ENCODE measurements around the gene ELAC2. TPM values are rescaled to one million over a fixed set of nuclear protein-coding genes. Genes with fewer than 3 reads are reported as not detected.

The ELAC2 gene
- total and polyA plus RNA-seq, 2 donors (not counting 1 experiment from before 2014, with no cell fraction given) = 36.9 to 47.2 TPM

DNA sequence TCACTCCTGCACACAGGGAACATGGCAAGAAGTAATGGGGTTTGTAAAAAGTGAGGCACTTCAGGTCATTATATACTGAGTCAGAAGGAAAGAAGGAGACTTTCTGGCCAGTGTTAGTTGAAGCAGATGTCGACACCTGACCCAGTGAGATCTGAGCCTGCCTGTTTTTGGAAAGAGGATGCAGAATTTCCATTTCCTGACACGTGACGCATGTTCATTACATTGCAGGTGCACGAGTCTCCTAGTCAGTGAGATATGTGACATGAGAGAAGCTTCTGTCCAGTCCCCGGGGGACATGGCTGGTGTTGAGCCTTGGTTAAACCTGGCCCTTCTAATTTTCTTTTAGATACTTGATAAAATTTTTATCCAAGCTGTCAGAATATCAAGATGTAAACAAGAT, 62.3 kb downstream of the ELAC2 start:
- H3K9me3 ChIP-seq (ENCODE audit: control insufficient read depth, insufficient read depth, low read depth, low read length) = no peaks in the 10 kb centered on the region
- H3K9ac ChIP-seq (ENCODE audit: insufficient read depth, low read length) = no peak overlapping the region
- DNase-seq (ENCODE audit: low read depth in 2 of 2) = no peak
- H3K4me1 ChIP-seq (ENCODE audit: control insufficient read depth, extremely low read depth, insufficient read depth, low read length) = no peaks in the 10 kb centered on the region
- no peak overlapping the region for H3K4me3 ChIP-seq (replicated peaks in 1 of 4; ENCODE audit: control extremely low read depth in 1 of 4, insufficient read depth in 1 of 4, low read depth in 3 of 4, low read length in 4 of 4)
- no peak overlapping the region for H3K4me2 ChIP-seq (ENCODE audit: extremely low read depth, insufficient read depth, low read length)
- no peak overlapping the region for H3K27ac ChIP-seq (ENCODE audit: insufficient read depth, low read length)
- H2AFZ ChIP-seq (ENCODE audit: low read length) = no peak overlapping the region
- H4K20me1 ChIP-seq (ENCODE audit: control insufficient read depth, extremely low read depth, insufficient read depth, low read length) = no peaks in the 10 kb centered on the region
- no peaks in the 10 kb centered on the region for H3K36me3 ChIP-seq (ENCODE audit: control insufficient read depth, insufficient read depth, low read length)
- no peaks in the 10 kb centered on the region for H3K27me3 ChIP-seq (ENCODE audit: control insufficient read depth, insufficient read depth, low read length)
- TF ChIP-seq, protein P1, sequence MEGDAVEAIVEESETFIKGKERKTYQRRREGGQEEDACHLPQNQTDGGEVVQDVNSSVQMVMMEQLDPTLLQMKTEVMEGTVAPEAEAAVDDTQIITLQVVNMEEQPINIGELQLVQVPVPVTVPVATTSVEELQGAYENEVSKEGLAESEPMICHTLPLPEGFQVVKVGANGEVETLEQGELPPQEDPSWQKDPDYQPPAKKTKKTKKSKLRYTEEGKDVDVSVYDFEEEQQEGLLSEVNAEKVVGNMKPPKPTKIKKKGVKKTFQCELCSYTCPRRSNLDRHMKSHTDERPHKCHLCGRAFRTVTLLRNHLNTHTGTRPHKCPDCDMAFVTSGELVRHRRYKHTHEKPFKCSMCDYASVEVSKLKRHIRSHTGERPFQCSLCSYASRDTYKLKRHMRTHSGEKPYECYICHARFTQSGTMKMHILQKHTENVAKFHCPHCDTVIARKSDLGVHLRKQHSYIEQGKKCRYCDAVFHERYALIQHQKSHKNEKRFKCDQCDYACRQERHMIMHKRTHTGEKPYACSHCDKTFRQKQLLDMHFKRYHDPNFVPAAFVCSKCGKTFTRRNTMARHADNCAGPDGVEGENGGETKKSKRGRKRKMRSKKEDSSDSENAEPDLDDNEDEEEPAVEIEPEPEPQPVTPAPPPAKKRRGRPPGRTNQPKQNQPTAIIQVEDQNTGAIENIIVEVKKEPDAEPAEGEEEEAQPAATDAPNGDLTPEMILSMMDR (conservative IDR thresholded peaks at IDR 0.05 in 1 of 2, IDR thresholded peaks at IDR 0.05 in 1 of 2; ENCODE audit: low read depth in 1 of 2, low read length in 2 of 2) = no peak
- no peak for TF ChIP-seq EZH2 (IDR thresholded peaks at IDR 0.05; ENCODE audit: low read length, missing control alignments)
- no peaks in the 10 kb centered on the region for H3K79me2 ChIP-seq (ENCODE audit: control insufficient read depth, insufficient read depth, low read length)

DNA sequence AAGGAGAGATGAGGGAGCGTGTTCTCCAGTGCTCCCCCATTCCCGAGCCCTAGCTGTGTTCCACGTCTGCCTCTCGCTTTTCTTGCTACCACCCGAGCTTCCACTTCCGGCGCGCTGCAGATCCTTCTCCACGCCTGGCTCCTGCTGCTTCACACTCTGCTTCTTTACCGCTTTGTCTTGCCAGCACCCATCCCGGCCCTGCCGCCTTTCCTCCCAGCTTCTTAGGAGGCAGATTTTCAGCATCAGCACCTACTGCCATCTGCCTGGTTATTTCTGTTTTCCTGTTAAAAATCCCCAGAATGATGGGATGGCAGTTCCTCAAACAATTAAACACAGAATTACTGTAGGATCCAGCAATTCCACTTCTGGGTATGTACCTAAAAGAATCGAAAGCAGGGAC, 64.7 kb downstream of the ELAC2 start:
- Histone ChIP-seq H3K4me1 (ENCODE audit: control insufficient read depth, extremely low read depth, insufficient read depth, low read length) (no peaks in the 10 kb centered on the region), H4K20me1 (ENCODE audit: control insufficient read depth, extremely low read depth, insufficient read depth, low read length) (no peaks in the 10 kb centered on the region), H3K4me2 (ENCODE audit: extremely low read depth, insufficient read depth, low read length) (no peak overlapping the region), H2AFZ (ENCODE audit: low read length) (no peak overlapping the region), H3K9ac (ENCODE audit: insufficient read depth, low read length) (no peak overlapping the region), H3K9me3 (ENCODE audit: control insufficient read depth, insufficient read depth, low read depth, low read length) (no peaks in the 10 kb centered on the region), H3K27me3 (ENCODE audit: control insufficient read depth, insufficient read depth, low read length) (no peaks in the 10 kb centered on the region), H3K4me3 (replicated peaks in 1 of 4; ENCODE audit: control extremely low read depth in 1 of 4, insufficient read depth in 1 of 4, low read depth in 3 of 4, low read length in 4 of 4) (no peak overlapping the region), H3K79me2 (ENCODE audit: control insufficient read depth, insufficient read depth, low read length) (no peaks in the 10 kb centered on the region), H3K36me3 (ENCODE audit: control insufficient read depth, insufficient read depth, low read length) (no peaks in the 10 kb centered on the region), H3K27ac (ENCODE audit: insufficient read depth, low read length) (no peak overlapping the region)
- no peak for DNase-seq (ENCODE audit: low read depth in 2 of 2)
- TF ChIP-seq, protein P1 (conservative IDR thresholded peaks at IDR 0.05 in 1 of 2, IDR thresholded peaks at IDR 0.05 in 1 of 2; ENCODE audit: low read depth in 1 of 2, low read length in 2 of 2) = no peak
- no peak for TF ChIP-seq EZH2 (IDR thresholded peaks at IDR 0.05; ENCODE audit: low read length, missing control alignments)

DNA sequence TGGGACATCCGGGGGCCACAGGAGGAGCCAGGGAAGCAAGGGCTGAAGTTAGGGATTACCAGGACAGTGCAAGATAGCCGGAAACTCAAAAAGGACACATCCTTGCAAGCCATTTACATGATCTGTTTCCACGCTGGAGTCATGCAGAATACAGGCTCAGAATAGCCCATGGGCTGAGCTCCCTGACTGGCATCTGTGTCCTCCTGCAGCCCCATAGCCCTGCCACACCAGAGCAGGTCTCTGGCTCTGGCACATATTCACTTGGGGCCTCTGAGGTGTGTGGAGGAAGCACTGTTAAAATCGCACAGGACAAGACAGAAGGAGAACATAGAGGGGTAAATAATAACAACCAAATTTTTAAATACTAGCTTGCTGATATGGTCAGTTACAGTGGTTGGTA, 65.8 kb downstream of the ELAC2 start:
- H2AFZ ChIP-seq (ENCODE audit: low read length) = no peak overlapping the region
- no peak for TF ChIP-seq EZH2 (IDR thresholded peaks at IDR 0.05; ENCODE audit: low read length, missing control alignments)
- TF ChIP-seq, protein P1 (conservative IDR thresholded peaks at IDR 0.05 in 1 of 2, IDR thresholded peaks at IDR 0.05 in 1 of 2; ENCODE audit: low read depth in 1 of 2, low read length in 2 of 2) = no peak

More for the DNA sequence above, 65.8 kb downstream of the ELAC2 start:
- no peak overlapping the region for H3K4me2 ChIP-seq (ENCODE audit: extremely low read depth, insufficient read depth, low read length)
- no peak overlapping the region for H3K9ac ChIP-seq (ENCODE audit: insufficient read depth, low read length)
- no peaks in the 10 kb centered on the region for H3K4me1 ChIP-seq (ENCODE audit: control insufficient read depth, extremely low read depth, insufficient read depth, low read length)
- no peak for DNase-seq (ENCODE audit: low read depth in 2 of 2)
- no peaks in the 10 kb centered on the region for H4K20me1 ChIP-seq (ENCODE audit: control insufficient read depth, extremely low read depth, insufficient read depth, low read length)
- H3K9me3 ChIP-seq (ENCODE audit: control insufficient read depth, insufficient read depth, low read depth, low read length) = no peaks in the 10 kb centered on the region
- H3K27me3 ChIP-seq (ENCODE audit: control insufficient read depth, insufficient read depth, low read length) = no peaks in the 10 kb centered on the region
- H3K36me3 ChIP-seq (ENCODE audit: control insufficient read depth, insufficient read depth, low read length) = no peaks in the 10 kb centered on the region
- no peak overlapping the region for H3K4me3 ChIP-seq (replicated peaks in 1 of 4; ENCODE audit: control extremely low read depth in 1 of 4, insufficient read depth in 1 of 4, low read depth in 3 of 4, low read length in 4 of 4)
- H3K79me2 ChIP-seq (ENCODE audit: control insufficient read depth, insufficient read depth, low read length) = no peaks in the 10 kb centered on the region
- H3K27ac ChIP-seq (ENCODE audit: insufficient read depth, low read length) = no peak overlapping the region

All from fibroblast of lung (primary cell).